GM23338 (cell line): Measurements from ENCODE around the gene NRGN. TPM values are rescaled to one million over a fixed set of nuclear protein-coding genes. Genes with fewer than 3 reads are reported as not detected.

Experiments
- ATAC-seq: fragments of 200-7000 bp; cut with Tn5 transposase; 3 replicates; pipeline ENCODE4 v1.9.1; 2020
- DNase-seq: peaks from one replicate; pipeline ENCODE4 v3.0.0-alpha.2; 2015; ENCODE audit warnings: low spot score
- H2AFZ ChIP-seq: fragments of 200-600 bp; sonication (generic); 2 replicates; pipeline ENCODE4 v1.8.0; 2016; ENCODE audit warnings: antibody characterized with exemption, mild to moderate bottlenecking, moderate library complexity
- H3F3A ChIP-seq: fragments of 200-600 bp; sonication (generic); replicated peaks from 2 replicates; pipeline ENCODE4 v1.8.0; 2017; ENCODE audit warnings: antibody characterized with exemption, mixed run types, low read depth
- H3K27ac ChIP-seq: fragments of 200-600 bp; sonication (generic); 2 replicates; pipeline ENCODE4 v1.6.1; 2016; ENCODE audit warnings: low read depth
- H3K27me3 ChIP-seq: fragments of 200-600 bp; sonication (generic); 2 replicates; pipeline ENCODE4 v1.8.0; 2016; ENCODE audit warnings: mild to moderate bottlenecking, mixed run types, moderate library complexity; ENCODE audit not compliant: insufficient read depth
- H3K36me3 ChIP-seq: fragments of 200-600 bp; sonication (generic); 2 replicates; pipeline ENCODE4 v1.8.0; 2016; ENCODE audit warnings: mild to moderate bottlenecking; ENCODE audit not compliant: insufficient read depth
- H3K4me1 ChIP-seq: fragments of 200-600 bp; sonication (generic); 2 replicates; pipeline ENCODE4 v1.8.0; 2016; ENCODE audit warnings: mild to moderate bottlenecking, moderate library complexity; ENCODE audit not compliant: insufficient read depth
- H3K4me2 ChIP-seq: fragments of 200-600 bp; sonication (generic); 2 replicates; pipeline ENCODE4 v1.7.1; 2017; ENCODE audit warnings: mixed run types
- H3K4me3 ChIP-seq: fragments of 200-600 bp; sonication (generic); 2 replicates; pipeline ENCODE4 v1.6.1; 2016; ENCODE audit warnings: mixed run types
- H3K79me2 ChIP-seq: fragments of 200-600 bp; sonication (generic); replicated peaks from 2 replicates; pipeline ENCODE4 v1.8.0; 2017; ENCODE audit warnings: mild to moderate bottlenecking; ENCODE audit not compliant: insufficient read depth
- H3K9me2 ChIP-seq: fragments of 200-600 bp; sonication (generic); 2 replicates; pipeline ENCODE4 v1.8.0; 2017; ENCODE audit not compliant: insufficient read depth
- H4K20me1 ChIP-seq: fragments of 200-600 bp; sonication (generic); replicated peaks from 2 replicates; pipeline ENCODE4 v1.8.0; 2017; ENCODE audit warnings: mild to moderate bottlenecking; ENCODE audit not compliant: insufficient read depth
- H3K27ac Mint-ChIP-seq: 2 replicates; pipeline ENCODE4 v1.8.0; 2020; ENCODE audit warnings: inconsistent platforms, mild to moderate bottlenecking, moderate library complexity, mixed read lengths
- H3K27me3 Mint-ChIP-seq: 3 replicates; pipeline ENCODE4 v1.8.0; 2022; ENCODE audit warnings: low read depth, mild to moderate bottlenecking, moderate library complexity, mixed read lengths, inconsistent platforms; ENCODE audit not compliant: insufficient read depth, poor library complexity
- H3K36me3 Mint-ChIP-seq: 3 replicates; pipeline ENCODE4 v1.8.0; 2021; ENCODE audit warnings: low read depth, mild to moderate bottlenecking, inconsistent platforms, moderate library complexity, mixed read lengths
- H3K4me1 Mint-ChIP-seq: 3 replicates; pipeline ENCODE4 v1.8.0; 2020; ENCODE audit warnings: mild to moderate bottlenecking, inconsistent platforms, mixed read lengths
- H3K4me3 Mint-ChIP-seq: 3 replicates; pipeline ENCODE4 v1.8.0; 2021; ENCODE audit warnings: moderate library complexity, mild to moderate bottlenecking, inconsistent platforms, mixed read lengths
- H3K9me3 Mint-ChIP-seq: 3 replicates; pipeline ENCODE4 v1.8.0; 2020; ENCODE audit warnings: moderate library complexity, mild to moderate bottlenecking, inconsistent platforms, mixed read lengths
- CREB1 ChIP-seq: fragments of 250-450 bp; sonication (Bioruptor Pico); IDR thresholded peaks from 2 replicates; pipeline ENCODE4 v1.5.0; 2020; ENCODE audit warnings: low read depth, mild to moderate bottlenecking, moderate library complexity
- EZH2 ChIP-seq: fragments of 200-600 bp; sonication (generic); IDR thresholded peaks from one replicate; pipeline ENCODE4 v1.8.0; 2017; ENCODE audit warnings: antibody characterized with exemption, mild to moderate bottlenecking, low read depth; ENCODE audit not compliant: unreplicated experiment
- EZH2phosphoT487 ChIP-seq: fragments of 200-600 bp; sonication (generic); IDR thresholded peaks from one replicate; pipeline ENCODE4 v1.8.1; 2018; ENCODE audit warnings: antibody characterized with exemption; ENCODE audit not compliant: unreplicated experiment
- JUNB ChIP-seq: IDR thresholded peaks from one replicate; pipeline ENCODE4 v1.6.1; 2016; ENCODE audit warnings: antibody characterized with exemption; ENCODE audit not compliant: unreplicated experiment
- NANOG ChIP-seq: IDR thresholded peaks from 2 replicates; pipeline ENCODE4 v1.6.1; 2016; ENCODE audit warnings: antibody characterized with exemption, borderline replicate concordance
- STAT1 ChIP-seq: IDR thresholded peaks from one replicate; pipeline ENCODE4 v1.6.1; 2016; ENCODE audit warnings: antibody characterized with exemption; ENCODE audit not compliant: unreplicated experiment
- polyA plus RNA-seq: library from polyadenylated mRNA; unstranded; fragments of >200 nt; fragmentation: Nextera tagmentation; extraction: Ambion mirVana; gene quantifications from 2 replicates; pipeline ENCODE4 v1.2.1, GENCODE V29; 2016
- total RNA-seq: library from RNA; depleted of rRNA; stranded (reverse); fragments of >200 nt; shearing (Covaris generic); gene quantifications from 2 replicates; pipeline ENCODE4 v1.2.3, GENCODE V29; 2014
- TF ChIP-seq, protein P1 (sequence below): IDR thresholded peaks from one replicate; pipeline ENCODE4 v1.6.1; 2018; ENCODE audit warnings: antibody characterized with exemption; ENCODE audit not compliant: unreplicated experiment
- TF ChIP-seq, protein P2 (sequence below), 2 experiments: fragments of 200-600 bp in 1 of 2; sonication (generic) in 1 of 2; conservative IDR thresholded peaks; 2 replicates each; pipeline versions ENCODE4 v1.5.1 to v1.6.1; 2016 to 2017; ENCODE audit warnings: antibody characterized with exemption in 2 of 2, low read depth in 2 of 2, mild to moderate bottlenecking in 2 of 2, moderate library complexity in 1 of 2
- TF ChIP-seq, protein P3 (sequence below): IDR thresholded peaks from 2 replicates; pipeline ENCODE4 v1.6.1; 2016; ENCODE audit warnings: antibody characterized with exemption

NRGN gene
- total and polyA plus RNA-seq, 2 experiments from 2014 or later = 0.24 to 0.61 TPM

DNA sequence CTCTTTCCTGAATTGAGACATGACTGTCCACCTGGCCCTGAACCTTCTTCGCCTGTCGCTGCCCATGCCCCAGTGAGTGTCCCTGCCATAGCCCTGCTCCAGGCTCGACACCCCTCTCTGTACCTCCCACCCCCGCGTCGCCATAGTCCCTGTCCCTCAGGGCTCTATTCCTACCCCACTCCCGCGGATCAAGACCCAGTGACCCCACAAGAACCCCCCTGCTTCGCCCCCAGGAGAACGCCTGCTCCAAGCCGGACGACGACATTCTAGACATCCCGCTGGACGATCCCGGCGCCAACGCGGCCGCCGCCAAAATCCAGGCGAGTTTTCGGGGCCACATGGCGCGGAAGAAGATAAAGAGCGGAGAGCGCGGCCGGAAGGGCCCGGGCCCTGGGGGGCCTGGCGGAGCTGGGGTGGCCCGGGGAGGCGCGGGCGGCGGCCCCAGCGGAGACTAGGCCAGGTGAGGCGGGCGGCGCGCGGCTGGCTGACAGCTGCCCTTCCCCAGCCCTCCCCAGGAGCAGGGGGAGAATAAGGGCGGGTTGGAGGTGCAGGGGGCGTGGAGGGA is 5.6 kb downstream of the NRGN start (continued):
- TF ChIP-seq, protein P1, sequence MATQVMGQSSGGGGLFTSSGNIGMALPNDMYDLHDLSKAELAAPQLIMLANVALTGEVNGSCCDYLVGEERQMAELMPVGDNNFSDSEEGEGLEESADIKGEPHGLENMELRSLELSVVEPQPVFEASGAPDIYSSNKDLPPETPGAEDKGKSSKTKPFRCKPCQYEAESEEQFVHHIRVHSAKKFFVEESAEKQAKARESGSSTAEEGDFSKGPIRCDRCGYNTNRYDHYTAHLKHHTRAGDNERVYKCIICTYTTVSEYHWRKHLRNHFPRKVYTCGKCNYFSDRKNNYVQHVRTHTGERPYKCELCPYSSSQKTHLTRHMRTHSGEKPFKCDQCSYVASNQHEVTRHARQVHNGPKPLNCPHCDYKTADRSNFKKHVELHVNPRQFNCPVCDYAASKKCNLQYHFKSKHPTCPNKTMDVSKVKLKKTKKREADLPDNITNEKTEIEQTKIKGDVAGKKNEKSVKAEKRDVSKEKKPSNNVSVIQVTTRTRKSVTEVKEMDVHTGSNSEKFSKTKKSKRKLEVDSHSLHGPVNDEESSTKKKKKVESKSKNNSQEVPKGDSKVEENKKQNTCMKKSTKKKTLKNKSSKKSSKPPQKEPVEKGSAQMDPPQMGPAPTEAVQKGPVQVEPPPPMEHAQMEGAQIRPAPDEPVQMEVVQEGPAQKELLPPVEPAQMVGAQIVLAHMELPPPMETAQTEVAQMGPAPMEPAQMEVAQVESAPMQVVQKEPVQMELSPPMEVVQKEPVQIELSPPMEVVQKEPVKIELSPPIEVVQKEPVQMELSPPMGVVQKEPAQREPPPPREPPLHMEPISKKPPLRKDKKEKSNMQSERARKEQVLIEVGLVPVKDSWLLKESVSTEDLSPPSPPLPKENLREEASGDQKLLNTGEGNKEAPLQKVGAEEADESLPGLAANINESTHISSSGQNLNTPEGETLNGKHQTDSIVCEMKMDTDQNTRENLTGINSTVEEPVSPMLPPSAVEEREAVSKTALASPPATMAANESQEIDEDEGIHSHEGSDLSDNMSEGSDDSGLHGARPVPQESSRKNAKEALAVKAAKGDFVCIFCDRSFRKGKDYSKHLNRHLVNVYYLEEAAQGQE = no peak

DNA sequence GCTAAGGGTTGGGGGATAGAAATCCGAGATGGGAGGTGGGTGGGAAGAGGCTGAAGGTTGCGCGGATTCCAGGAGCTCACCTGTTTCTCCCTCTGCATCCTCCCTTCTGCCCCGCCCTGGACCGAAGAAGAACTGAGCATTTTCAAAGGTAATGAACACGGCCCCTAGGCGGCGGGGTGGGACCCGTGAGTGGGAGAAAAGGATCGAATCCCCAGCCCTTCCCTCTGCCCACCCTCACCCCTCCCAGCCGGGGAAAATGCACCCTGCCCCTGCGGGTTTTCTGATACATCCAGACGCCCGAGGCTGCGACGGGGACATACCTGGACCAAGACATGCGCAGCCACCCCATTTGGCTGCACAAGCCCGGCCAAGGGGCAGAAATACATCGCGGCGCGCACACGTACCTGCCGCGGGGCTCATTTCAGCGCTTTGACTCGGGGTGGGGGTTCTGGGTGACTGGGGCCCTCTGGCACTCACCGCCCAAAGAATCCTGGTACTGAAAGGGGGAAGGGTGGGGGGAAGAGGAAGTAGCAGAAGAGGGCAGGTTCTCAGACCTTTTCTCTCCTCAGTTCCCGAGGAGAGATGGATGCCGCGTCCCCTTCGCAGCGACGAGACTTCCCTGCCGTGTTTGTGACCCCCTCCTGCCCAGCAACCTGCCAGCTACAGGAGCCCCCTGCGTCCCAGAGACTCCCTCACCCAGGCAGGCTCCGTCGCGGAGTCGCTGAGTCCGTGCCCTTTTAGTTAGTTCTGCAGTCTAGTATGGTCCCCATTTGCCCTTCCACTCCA is 6.3 kb downstream of the NRGN start:
- Mint-ChIP-seq H3K27me3 (peaks cover 99% of the 10 kb centered on the region), H3K27ac (no peak overlapping the region), H3K4me1 (peaks cover 25% of the 10 kb centered on the region), H3K9me3 (no peaks in the 10 kb centered on the region), H3K4me3 (peak overlapping the region; percentile 84), H3K36me3 (no peaks in the 10 kb centered on the region; the same call in 2 of the 3 replicates)
- H2AFZ ChIP-seq = peak overlapping the region; percentile 93
- peak overlapping the region; percentile 85 for H3K4me2 ChIP-seq
- no peaks in the 10 kb centered on the region for H3K36me3 ChIP-seq
- TF ChIP-seq CREB1 (CRISPR knock-in tag) = no peak
- peak; percentile 32 for TF ChIP-seq EZH2
- TF ChIP-seq, protein P2, sequence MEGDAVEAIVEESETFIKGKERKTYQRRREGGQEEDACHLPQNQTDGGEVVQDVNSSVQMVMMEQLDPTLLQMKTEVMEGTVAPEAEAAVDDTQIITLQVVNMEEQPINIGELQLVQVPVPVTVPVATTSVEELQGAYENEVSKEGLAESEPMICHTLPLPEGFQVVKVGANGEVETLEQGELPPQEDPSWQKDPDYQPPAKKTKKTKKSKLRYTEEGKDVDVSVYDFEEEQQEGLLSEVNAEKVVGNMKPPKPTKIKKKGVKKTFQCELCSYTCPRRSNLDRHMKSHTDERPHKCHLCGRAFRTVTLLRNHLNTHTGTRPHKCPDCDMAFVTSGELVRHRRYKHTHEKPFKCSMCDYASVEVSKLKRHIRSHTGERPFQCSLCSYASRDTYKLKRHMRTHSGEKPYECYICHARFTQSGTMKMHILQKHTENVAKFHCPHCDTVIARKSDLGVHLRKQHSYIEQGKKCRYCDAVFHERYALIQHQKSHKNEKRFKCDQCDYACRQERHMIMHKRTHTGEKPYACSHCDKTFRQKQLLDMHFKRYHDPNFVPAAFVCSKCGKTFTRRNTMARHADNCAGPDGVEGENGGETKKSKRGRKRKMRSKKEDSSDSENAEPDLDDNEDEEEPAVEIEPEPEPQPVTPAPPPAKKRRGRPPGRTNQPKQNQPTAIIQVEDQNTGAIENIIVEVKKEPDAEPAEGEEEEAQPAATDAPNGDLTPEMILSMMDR (conservative IDR thresholded peaks at IDR 0.05; ENCODE audit: low read depth in 2 of 2) = peak; percentile 19 to 26; a peak in 1 of 4 replicates
- H3K9me2 ChIP-seq = no peaks in the 10 kb centered on the region
- H3K27ac ChIP-seq = no peak overlapping the region
- H3K27me3 ChIP-seq = peaks cover 99% of the 10 kb centered on the region
- no peaks in the 10 kb centered on the region for H3K79me2 ChIP-seq
- H3F3A ChIP-seq = peaks cover 5% of the 10 kb centered on the region; the same call in 1 of the 2 replicates
- peaks cover 32% of the 10 kb centered on the region for H3K4me1 ChIP-seq
- H3K4me3 ChIP-seq = peak overlapping the region; percentile 90
- ATAC-seq = peak; percentile 36
- H4K20me1 ChIP-seq = peaks cover 33% of the 10 kb centered on the region
- peak; percentile 80 for DNase-seq

DNA sequence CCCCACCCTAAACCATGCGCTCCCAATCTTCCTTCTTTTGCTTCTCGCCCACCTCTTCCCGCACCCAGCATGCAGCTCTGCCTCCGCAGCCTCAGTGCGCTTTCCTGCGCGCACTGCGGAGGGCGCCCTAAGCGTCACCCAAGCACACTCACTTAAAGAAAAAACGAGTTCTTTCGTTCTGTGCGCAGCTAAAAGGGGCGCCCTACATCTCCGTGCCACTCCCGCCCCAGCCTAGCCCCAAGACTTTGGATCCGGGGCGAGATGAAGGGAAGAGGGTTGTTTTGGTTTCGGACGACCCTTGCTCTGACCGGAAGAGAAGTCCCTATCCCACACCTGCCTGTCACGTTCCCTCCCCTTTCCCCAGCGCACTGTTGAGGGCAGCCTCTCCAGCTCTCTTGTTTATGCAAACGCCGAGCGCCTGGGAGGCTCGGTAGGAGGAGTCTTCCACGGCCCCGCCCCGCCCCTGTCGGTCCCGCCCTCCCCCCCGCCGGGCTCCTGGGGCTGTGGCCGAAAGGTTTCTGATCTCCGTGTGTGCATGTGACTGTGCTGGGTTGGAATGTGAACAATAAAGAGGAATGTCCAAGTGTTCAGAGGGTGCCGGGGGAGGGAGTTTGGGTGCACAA is 7.0 kb downstream of the NRGN start:
- peak overlapping the region; percentile 85 for H3K4me2 ChIP-seq
- no peak overlapping the region for H3K27ac ChIP-seq
- peak overlapping the region; percentile 93 for H2AFZ ChIP-seq
- no peaks in the 10 kb centered on the region for H3K9me2 ChIP-seq
- Mint-ChIP-seq H3K36me3 (no peaks in the 10 kb centered on the region; the same call in 2 of the 3 replicates), H3K27ac (no peak overlapping the region), H3K9me3 (no peaks in the 10 kb centered on the region), H3K4me1 (peaks cover 26% of the 10 kb centered on the region), H3K4me3 (peak overlapping the region; percentile 84), H3K27me3 (peaks cover 99% of the 10 kb centered on the region)
- peaks cover 5% of the 10 kb centered on the region; the same call in 1 of the 2 replicates for H3F3A ChIP-seq
- H3K36me3 ChIP-seq = no peaks in the 10 kb centered on the region
- peaks cover 99% of the 10 kb centered on the region for H3K27me3 ChIP-seq
- H3K4me1 ChIP-seq = peaks cover 31% of the 10 kb centered on the region
- H3K79me2 ChIP-seq = no peaks in the 10 kb centered on the region
- peak overlapping the region; percentile 90 for H3K4me3 ChIP-seq
- peak; percentile 77 for ATAC-seq
- DNase-seq = peak; percentile 94
- peaks cover 29% of the 10 kb centered on the region for H4K20me1 ChIP-seq
- TF ChIP-seq, protein P3, sequence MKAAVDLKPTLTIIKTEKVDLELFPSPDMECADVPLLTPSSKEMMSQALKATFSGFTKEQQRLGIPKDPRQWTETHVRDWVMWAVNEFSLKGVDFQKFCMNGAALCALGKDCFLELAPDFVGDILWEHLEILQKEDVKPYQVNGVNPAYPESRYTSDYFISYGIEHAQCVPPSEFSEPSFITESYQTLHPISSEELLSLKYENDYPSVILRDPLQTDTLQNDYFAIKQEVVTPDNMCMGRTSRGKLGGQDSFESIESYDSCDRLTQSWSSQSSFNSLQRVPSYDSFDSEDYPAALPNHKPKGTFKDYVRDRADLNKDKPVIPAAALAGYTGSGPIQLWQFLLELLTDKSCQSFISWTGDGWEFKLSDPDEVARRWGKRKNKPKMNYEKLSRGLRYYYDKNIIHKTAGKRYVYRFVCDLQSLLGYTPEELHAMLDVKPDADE = peak; percentile 36; the same call in 1 of the 2 replicates
- TF ChIP-seq NANOG = no peak
- no peak for TF ChIP-seq CREB1 (CRISPR knock-in tag)
- TF ChIP-seq, protein P2 (conservative IDR thresholded peaks at IDR 0.05; ENCODE audit: low read depth in 2 of 2) = peak; percentile 60 to 81
- no peak for TF ChIP-seq JUNB
- no peak for TF ChIP-seq STAT1
- TF ChIP-seq EZH2phosphoT487 = no peak
